GM19239 (cell line): Measurements from ENCODE around the gene KY.

Source experiments
- DNase-seq: peaks from one replicate; pipeline ENCODE4 v3.0.0; 2011; ENCODE audit warnings: low spot score; ENCODE audit not compliant: insufficient read length
- FAIRE-seq: peaks from 2 replicates; lab custom pipeline; 2011; peaks lifted over from hg19 to GRCh38; lab: Jason Lieb, UNC

The KY gene

GRCh38 chr3:134623615-134624245, 27.1 kb downstream of the KY start:
- no peak for FAIRE-seq
- DNase-seq: no peak

GRCh38 chr3:134622806-134623365, 27.9 kb downstream of the KY start:
- DNase-seq (no peak), FAIRE-seq (no peak)

GRCh38 chr3:134621854-134622253, 29.0 kb downstream of the KY start:
- DNase-seq: no peak
- FAIRE-seq: no peak

- DNase-seq (no peak), FAIRE-seq (no peak)
Observed at GRCh38 chr3:134620476-134621115, 30.2 kb downstream of the KY start.

GRCh38 chr3:134619884-134620445, 30.9 kb downstream of the KY start:
- DNase-seq: no peak
- FAIRE-seq: no peak

GRCh38 chr3:134619301-134619615, 31.6 kb downstream of the KY start:
- DNase-seq: no peak
- FAIRE-seq: no peak

- DNase-seq: no peak
- FAIRE-seq: no peak
Observed at GRCh38 chr3:134618478-134619300, 32.1 kb downstream of the KY start.

GRCh38 chr3:134617608-134618477, 33.0 kb downstream of the KY start:
- DNase-seq (no peak), FAIRE-seq (no peak)

- FAIRE-seq: no peak
Observed at GRCh38 chr3:134615743-134616142, 35.1 kb downstream of the KY start.

GRCh38 chr3:134614955-134615354, 35.9 kb downstream of the KY start:
- FAIRE-seq: no peak
- DNase-seq: no peak

More at GRCh38 chr3:134615743-134616142, 35.1 kb downstream of the KY start:
- no peak for DNase-seq

GRCh38 chr3:134613006-134613520, 37.8 kb downstream of the KY start:
- FAIRE-seq: no peak
- no peak for DNase-seq

- no peak for DNase-seq
- no peak for FAIRE-seq
Observed at GRCh38 chr3:134611516-134611915, 39.3 kb downstream of the KY start.

GRCh38 chr3:134610432-134611385, 40.1 kb downstream of the KY start:
- FAIRE-seq: no peak

GRCh38 chr3:134609821-134610431, 40.9 kb downstream of the KY start:
- DNase-seq: no peak

More at GRCh38 chr3:134610432-134611385, 40.1 kb downstream of the KY start:
- no peak for DNase-seq

GRCh38 chr3:134608771-134609435, 41.9 kb downstream of the KY start:
- FAIRE-seq (no peak), DNase-seq (no peak)

More at GRCh38 chr3:134609821-134610431, 40.9 kb downstream of the KY start:
- no peak for FAIRE-seq

GRCh38 chr3:134608023-134608770, 42.6 kb downstream of the KY start:
- FAIRE-seq: no peak

More at GRCh38 chr3:134608023-134608770, 42.6 kb downstream of the KY start:
- no peak for DNase-seq
